ENCODE measurements around the gene RBBP8NL.

RBBP8NL gene

DNA sequence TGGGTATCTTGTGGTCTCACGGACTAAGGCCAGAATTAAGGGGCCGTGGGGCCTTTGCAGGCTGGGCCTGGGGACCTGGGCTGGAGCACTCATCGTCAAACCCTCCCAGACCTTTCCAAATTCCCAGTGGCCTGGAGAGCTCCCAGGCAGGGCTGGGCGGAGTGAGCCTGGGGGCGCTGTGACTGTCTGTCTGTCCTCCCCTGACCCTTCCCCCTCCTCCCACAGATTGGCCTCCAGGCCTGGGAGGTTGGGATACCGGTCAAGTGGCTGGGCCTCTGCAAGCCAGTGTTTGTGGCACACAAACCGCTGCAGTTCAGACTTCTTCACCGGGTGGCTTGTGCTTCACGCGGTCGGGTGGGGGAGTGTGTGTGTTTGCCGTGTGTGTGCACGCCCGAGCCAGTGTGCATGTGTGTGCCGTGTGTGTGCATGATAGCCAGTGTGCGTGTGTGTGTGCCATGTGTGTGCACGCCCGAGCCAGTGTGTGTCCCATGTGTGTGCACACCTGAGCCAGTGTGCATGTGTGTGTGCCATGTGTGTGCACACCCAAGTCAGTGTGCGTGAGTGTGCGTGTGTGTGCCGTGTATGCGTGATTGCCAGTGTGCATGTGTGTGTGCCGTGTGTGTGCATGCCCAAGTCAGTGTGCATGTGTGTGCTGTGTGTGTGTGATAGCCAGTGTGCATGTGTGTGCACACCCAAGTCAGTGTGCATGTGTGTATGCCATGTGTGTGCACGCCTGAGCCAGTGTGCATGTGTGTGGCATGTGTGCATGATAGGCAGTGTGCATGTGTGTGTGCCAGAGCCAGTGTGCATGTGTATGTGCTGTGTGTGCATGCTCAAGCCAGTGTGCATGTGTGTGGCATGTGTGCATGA, 6.3 kb downstream of the RBBP8NL start:
- DNase-seq (ENCODE audit: low read depth) = no peak

DNA sequence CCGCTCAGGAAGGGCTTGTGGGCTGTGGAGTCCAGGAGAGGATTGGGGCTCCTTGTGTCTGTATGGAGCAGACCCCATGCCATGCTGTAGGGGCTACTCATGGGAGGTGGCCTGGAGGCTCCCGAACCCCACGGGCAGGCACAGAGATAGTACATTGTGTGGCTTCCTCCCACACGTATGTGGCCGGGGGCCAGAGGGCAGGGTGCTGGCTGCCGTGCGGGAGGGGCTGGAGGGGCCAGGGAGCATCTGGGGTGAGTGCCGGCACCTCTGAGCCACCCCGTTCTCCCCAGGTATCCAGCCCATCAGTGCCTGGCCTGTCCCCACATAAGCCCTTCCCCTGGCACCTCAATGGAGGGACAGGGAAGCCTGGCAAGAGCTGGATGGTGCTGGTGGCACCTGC, 7.6 kb downstream of the RBBP8NL start:
- no peak for DNase-seq (ENCODE audit: low read depth)

DNA sequence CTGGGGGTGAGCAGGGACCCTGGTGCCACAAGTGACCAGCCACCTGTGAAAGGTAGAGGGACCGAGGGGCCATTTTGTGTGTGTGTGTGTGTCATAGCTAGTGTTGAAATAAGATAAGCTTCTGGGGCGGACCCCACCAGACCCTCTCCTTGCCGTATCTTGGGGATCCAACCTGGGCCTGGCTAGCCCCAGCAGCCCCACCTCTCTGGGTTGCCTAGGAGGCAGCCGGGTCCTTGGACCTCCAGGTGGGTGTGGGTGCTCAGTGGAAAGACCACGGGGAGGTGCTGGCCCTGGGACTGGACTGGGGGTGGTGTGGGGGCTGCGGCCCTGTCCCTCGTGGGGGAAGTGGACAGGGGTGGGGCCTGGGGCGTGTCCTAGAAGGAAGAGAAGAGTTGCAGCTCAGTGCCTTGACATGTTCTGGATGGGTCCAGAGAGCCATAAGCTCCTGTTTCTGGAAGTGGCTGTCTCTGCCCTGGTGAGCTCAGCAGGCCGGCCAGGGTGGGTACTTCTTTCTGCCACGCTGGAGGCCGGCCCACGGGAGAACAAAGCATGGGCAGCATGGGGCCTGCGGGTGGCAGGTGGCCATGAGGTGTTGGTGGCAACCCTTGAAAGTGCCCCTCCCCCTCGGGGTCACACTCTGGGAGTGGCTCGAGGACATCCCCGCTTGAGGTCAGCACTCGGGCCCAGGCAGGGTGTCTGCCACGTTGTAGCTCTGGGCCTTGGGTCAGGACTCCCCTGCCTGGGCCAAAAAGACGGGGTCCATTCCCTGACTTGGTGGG, 8.4 kb downstream of the RBBP8NL start:
- DNase-seq (ENCODE audit: low read depth) = no peak

- no peak for DNase-seq (ENCODE audit: low read depth)
Measured at GRCh38 chr20:62417981-62418708, 9.2 kb downstream of the RBBP8NL start.

DNA sequence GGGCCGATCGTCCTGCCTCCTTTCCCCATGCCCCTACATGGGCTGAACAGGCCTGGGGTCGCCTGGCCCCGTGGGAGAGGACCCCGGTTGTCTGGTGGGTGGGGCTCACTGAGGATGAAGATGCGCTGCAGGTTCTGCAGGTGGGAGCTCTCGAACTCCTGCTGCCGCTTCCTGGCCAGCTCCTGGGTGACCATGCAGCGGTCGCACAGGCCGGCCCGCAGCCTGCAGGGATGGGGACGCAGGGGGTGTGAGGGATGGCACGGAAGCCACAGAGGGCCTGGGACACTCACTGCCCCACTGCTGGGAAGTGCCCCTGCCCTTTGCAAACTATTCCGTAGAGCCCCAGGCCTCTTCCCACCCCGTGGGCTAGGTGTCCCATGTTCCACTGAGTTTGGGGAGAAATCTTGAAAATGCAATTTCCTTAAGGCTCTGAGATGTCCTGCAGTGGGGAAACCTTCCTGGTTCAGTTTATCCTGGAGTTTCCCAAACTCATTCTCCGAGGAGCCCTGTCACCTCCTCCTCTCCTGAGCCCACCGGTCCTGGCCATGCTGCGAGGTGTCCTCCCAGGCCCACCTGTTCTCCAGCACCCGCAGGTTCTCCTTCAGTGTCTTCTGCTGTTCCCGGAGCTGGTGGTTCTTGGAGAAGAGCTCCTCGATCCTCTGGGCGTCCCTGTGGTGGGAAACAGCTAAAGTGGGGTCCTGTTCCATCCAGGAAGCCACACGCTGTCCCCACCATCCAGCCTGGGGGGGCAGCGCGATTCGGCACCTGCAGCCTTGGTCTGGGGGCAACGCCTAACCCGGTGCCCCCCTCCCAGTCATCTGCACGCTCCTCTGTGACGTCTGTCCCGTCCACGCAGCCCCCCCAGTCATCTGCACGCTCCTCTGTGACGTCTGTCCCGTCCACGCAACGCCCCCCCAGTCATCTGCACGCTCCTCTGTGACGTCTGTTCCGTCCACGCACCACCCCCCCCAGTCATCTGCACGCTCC, 10.4 kb downstream of the RBBP8NL start:
- no peak for DNase-seq (ENCODE audit: low read depth)

- DNase-seq (ENCODE audit: low read depth) = no peak
Measured at GRCh38 chr20:62415354-62416111, 11.8 kb downstream of the RBBP8NL start.

- DNase-seq (ENCODE audit: low read depth) = no peak
Measured at GRCh38 chr20:62413896-62414481, 13.3 kb downstream of the RBBP8NL start.

DNA sequence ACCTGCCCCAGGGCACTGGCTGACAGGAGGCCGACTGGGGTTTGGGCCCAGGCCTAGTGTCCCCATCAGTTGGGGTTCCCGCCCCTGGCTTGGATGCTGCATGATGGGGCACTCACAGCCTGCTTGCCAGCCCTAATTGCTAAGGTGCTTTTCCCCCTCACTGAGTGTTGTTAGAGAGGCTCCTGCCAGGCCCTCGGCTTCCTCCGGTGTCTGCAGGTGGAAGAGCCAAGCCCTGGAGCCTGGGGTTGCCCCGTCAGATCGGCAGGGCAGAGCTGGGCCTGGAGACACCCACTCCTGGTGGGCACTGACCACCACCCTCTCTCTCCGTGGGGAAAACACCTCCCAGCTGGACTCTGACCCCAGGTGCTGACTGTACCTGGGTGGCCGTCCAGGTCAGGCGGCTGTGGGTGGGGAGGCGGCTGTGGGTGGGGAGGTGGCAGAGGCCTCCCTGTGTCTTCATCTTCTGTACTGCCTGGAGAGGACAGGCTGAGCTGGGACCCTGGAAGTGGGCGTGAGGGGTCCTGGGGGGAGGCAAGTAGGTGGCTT, 14.2 kb downstream of the RBBP8NL start:
- no peak for DNase-seq (ENCODE audit: low read depth)

- DNase-seq (ENCODE audit: low read depth) = no peak
Measured at GRCh38 chr20:62412194-62413024, 14.9 kb downstream of the RBBP8NL start.

GRCh38 chr20:62411479-62412193, 15.7 kb downstream of the RBBP8NL start:
- no peak for DNase-seq (ENCODE audit: low read depth)

- DNase-seq (ENCODE audit: low read depth) = no peak
Measured at GRCh38 chr20:62410746-62411478, 16.4 kb downstream of the RBBP8NL start.

DNA sequence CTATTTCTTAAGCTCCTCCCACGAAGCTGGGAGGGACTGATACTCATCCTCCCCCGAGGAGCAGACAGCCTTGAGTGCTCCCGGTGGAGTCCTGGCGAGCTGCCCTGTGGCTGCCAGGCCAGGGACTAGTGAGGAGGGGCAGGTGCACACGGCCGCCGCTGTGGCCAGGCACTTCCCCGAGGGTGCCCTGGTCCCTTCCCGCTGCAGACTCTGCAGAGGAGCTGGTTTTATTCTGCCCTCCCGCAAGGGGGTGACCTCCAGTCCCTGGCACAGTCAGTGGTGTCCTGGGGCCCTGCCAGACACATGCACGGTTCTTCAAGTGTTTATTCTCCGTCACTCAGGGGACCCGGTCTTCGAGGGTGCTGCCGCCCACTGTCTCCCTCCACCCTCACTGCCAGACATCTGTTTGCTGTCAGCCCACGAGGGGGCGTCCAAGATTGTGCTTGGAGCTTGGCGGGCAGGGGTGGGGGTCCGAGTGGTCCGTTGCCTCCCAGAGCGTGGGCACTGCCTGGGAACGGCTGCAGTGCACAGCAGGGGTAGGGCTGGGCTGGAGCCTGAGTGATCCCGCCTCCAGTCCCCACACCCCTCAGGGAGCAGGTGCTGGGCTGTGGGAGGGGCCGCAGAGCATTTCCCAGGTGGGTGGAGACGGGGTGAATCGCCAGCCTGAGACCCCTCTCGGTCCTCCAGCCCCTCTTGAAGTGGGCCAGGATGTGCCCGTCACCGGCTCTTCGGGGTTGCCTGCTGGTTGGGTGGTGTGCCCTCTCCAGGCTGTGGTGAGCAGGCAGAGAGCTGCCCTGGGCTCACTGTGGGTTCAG, 17.2 kb downstream of the RBBP8NL start:
- DNase-seq (ENCODE audit: low read depth) = no peak

DNA sequence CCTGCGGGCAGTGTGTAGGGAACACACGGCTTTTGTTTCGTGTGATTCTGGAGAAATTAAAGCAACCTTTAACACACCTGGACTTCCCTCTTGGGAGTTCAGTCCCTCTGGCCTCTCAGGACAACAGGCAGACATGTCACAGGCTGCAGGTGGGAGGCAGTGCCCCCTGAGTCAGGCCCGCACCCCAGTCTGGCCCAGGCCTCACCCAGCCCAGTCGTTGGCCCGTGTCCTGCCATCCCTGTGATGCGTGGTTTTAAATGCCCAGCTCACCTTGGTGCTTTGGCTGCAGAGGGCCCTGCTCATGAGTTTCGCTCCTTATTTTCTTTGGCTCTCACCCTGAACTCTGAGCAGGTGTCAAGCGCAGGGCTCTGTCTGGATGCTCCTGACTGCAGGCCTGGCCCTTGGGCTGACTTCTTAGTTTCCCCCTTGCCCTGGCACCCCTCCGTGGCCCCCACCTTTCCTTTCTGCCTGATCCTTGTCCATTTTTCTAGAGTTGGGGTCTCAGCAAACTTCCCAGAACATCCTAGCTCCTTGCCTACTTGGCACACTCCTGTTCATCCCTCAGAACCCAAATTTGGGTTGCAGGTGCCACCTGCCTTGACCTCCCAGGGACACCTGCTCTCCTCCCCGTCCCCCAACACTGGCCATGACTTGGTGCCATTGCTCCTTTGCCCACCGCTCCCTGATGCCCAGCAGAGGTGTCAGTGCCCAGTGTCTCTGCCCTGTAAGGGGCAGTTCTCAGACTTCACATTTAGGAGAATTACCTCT, 18.1 kb downstream of the RBBP8NL start:
- DNase-seq (ENCODE audit: low read depth) = no peak

DNA sequence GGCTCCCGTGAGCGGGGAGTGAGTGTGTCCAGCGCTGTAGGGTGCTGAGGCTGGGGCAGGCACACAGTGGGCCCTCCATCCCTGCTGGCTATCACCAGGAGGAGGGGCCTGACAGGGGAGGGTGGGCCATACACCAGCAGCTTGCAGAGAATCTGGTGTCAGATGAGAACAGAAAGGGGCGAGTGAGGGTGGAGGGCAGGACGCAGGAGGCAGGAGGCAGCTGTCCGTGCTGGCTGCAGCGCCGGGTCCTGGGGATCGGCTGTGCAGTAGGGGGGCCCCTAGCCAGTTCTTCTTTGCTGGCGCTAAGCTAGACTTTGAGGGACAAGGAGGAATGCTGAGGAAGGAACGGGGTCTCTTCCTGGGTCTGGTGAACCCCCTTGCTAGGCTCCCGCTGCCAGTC, 18.7 kb downstream of the RBBP8NL start:
- DNase-seq (ENCODE audit: low read depth) = no peak

- DNase-seq (ENCODE audit: low read depth) = no peak
Measured at GRCh38 chr20:62408055-62408454, 19.3 kb downstream of the RBBP8NL start.

Data from stimulated activated CD8-positive, alpha-beta memory T cell treated with anti-CD3 and anti-CD28 coated beads, Interleukin-12 subunit alpha, Interleukin-12 subunit beta, amount 100 ng/mL, for 4 hours (primary cell).